B cell (primary cell): Measurements from ENCODE around the gene ZNF672. TPM values are rescaled to one million over a fixed set of nuclear protein-coding genes. Genes with fewer than 3 reads are reported as not detected.
A peak's percentile ranks its signal among the peaks of the same experiment; 100 is the strongest.

Experiments used
- ATAC-seq: fragments of 200-7000 bp; cut with Tn5 transposase; one replicate; pipeline ENCODE4 v1.10.0; 2021; ENCODE audit warnings: low read depth, mild to moderate bottlenecking, moderate number of reproducible peaks, moderate library complexity
- CTCF ChIA-PET: fragments of 350-600 bp; sonication (Branson Sonifier 250); formaldehyde crosslinking; loops from one replicate; lab custom pipeline; 2021; ENCODE audit warnings: antibody characterized with exemption, inconsistent platforms; lab: Charles Lee
- POLR2A ChIA-PET: fragments of 350-600 bp; sonication (Branson Sonifier 250); formaldehyde crosslinking; loops from one replicate; lab custom pipeline; 2021; ENCODE audit warnings: antibody characterized with exemption; lab: Charles Lee
- DNase-seq: peaks from one replicate; pipeline ENCODE4 v3.0.0; 2013
- H2AFZ ChIP-seq: 2 replicates; pipeline ENCODE4 v1.6.1; 2012; ENCODE audit warnings: mild to moderate bottlenecking, low read depth, low read length; ENCODE audit not compliant: insufficient read depth, poor library complexity, severe bottlenecking
- H3K27ac ChIP-seq, 2 donors: 1 replicate in 1 of 2; 2 replicates in 1 of 2; pipeline ENCODE4 v1.5.1; 2012 to 2013; ENCODE audit warnings: low read length in 2 of 2, mild to moderate bottlenecking in 2 of 2, moderate library complexity in 1 of 2
- H3K27me3 ChIP-seq, 4 experiments: fragments of 200-600 bp in 1 of 4; sonication (generic) in 1 of 4; replicated peaks in 1 of 4; 1 replicate in 2 of 4; 2 replicates in 2 of 4; pipeline versions ENCODE4 v1.6.1 to v1.7.0; 2013 to 2016; ENCODE audit warnings: low read length in 3 of 4, mild to moderate bottlenecking in 2 of 4, mixed read lengths in 1 of 4, moderate library complexity in 1 of 4; ENCODE audit not compliant: insufficient read depth in 4 of 4, control insufficient read depth in 3 of 4; ENCODE audit errors: control extremely low read depth in 1 of 4
- H3K36me3 ChIP-seq, 2 experiments: replicated peaks in 1 of 2; 1 replicate in 1 of 2; 2 replicates in 1 of 2; pipeline versions ENCODE4 v1.6.1 to v1.7.1; 2013; ENCODE audit warnings: low read length in 1 of 2; ENCODE audit not compliant: insufficient read depth in 2 of 2, control insufficient read depth in 1 of 2; ENCODE audit errors: control extremely low read depth in 1 of 2, extremely low read depth in 1 of 2
- H3K4me1 ChIP-seq, 2 donors: fragments of 200-600 bp in 1 of 2; sonication (generic) in 1 of 2; 1 replicate in 1 of 2; 2 replicates in 1 of 2; pipeline versions ENCODE4 v1.5.1 to v1.6.1; 2013 to 2017; ENCODE audit warnings: low read length in 2 of 2; ENCODE audit not compliant: control insufficient read depth in 2 of 2, insufficient read depth in 2 of 2
- H3K4me2 ChIP-seq: replicated peaks from 2 replicates; pipeline ENCODE3; 2012; ENCODE audit warnings: mild to moderate bottlenecking, low read depth, low read length; ENCODE audit not compliant: poor library complexity, severe bottlenecking
- H3K4me3 ChIP-seq, 5 experiments: fragments of 200-600 bp in 1 of 5; sonication (generic) in 1 of 5; 1 replicate in 3 of 5; 2 replicates in 2 of 5; pipeline versions ENCODE4 v1.5.1 to v1.7.0; 2011 to 2016; ENCODE audit warnings: low read length in 4 of 5, mild to moderate bottlenecking in 4 of 5, low read depth in 2 of 5, control low read depth in 1 of 5, moderate library complexity in 1 of 5; ENCODE audit not compliant: insufficient read depth in 1 of 5; ENCODE audit errors: control extremely low read depth in 1 of 5, extremely low read depth in 1 of 5
- H3K79me2 ChIP-seq: fragments of 200-600 bp; sonication (generic); one replicate; pipeline ENCODE4 v1.6.0; 2016; ENCODE audit warnings: low read length; ENCODE audit not compliant: control insufficient read depth, insufficient read depth
- H3K9ac ChIP-seq: fragments of 200-600 bp; sonication (generic); 2 replicates; pipeline ENCODE4 v1.6.1; 2017; ENCODE audit warnings: mild to moderate bottlenecking, low read length, moderate library complexity
- H3K9me3 ChIP-seq, 3 donors: one replicate each; pipeline versions ENCODE4 v1.6.1 to v1.7.1; 2013; ENCODE audit warnings: low read length in 2 of 3; ENCODE audit not compliant: control insufficient read depth in 2 of 3, insufficient read depth in 1 of 3; ENCODE audit errors: control extremely low read depth in 1 of 3
- H4K20me1 ChIP-seq: 2 replicates; pipeline ENCODE4 v1.6.0; 2012; ENCODE audit warnings: mild to moderate bottlenecking, low read length; ENCODE audit not compliant: insufficient read depth, control insufficient read depth, poor library complexity, severe bottlenecking
- H3K27ac Mint-ChIP-seq: one replicate; pipeline ENCODE4 v1.8.0; 2021; ENCODE audit warnings: mixed read lengths
- H3K27me3 Mint-ChIP-seq: one replicate; pipeline ENCODE4 v1.8.0; 2021; ENCODE audit warnings: mixed read lengths
- H3K4me1 Mint-ChIP-seq: one replicate; pipeline ENCODE4 v1.8.0; 2021; ENCODE audit warnings: mixed read lengths
- H3K4me3 Mint-ChIP-seq: one replicate; pipeline ENCODE4 v1.8.0; 2021; ENCODE audit warnings: mixed read lengths
- H3K9me3 Mint-ChIP-seq: one replicate; pipeline ENCODE4 v1.8.0; 2022; ENCODE audit warnings: mixed read lengths; ENCODE audit not compliant: insufficient read depth
- CTCF ChIP-seq: fragments of 200-600 bp; IDR thresholded peaks from one replicate; pipeline ENCODE4 v1.8.0; 2022; ENCODE audit warnings: antibody characterized with exemption, mild to moderate bottlenecking
- EZH2 ChIP-seq: IDR thresholded peaks from 2 replicates; pipeline ENCODE4 v1.6.1; 2012; ENCODE audit warnings: borderline replicate concordance, low read depth, mild to moderate bottlenecking, moderate library complexity, low read length; ENCODE audit not compliant: insufficient read depth, poor library complexity, severe bottlenecking
- WGBS: methylation state at CpG from one replicate; pipeline ENCODE4 v1.1.5; 2013; ENCODE audit warnings: missing lambda C conversion rate; ENCODE audit not compliant: insufficient coverage; 5-methylcytosine and 5-hydroxymethylcytosine counted together
- intact Hi-C: fragments of 100-400 bp; cut with micrococcal nuclease; formaldehyde crosslinking; loops from one replicate; pipeline ENCODE4 v1.10.0; 2022
- polyA plus RNA-seq: library from polyadenylated mRNA; depleted of rRNA; stranded (reverse); fragments of >200 nt; gene quantifications from 2 replicates; pipeline ENCODE4 v1.2.3, GENCODE V29; 2012
- total RNA-seq, 2 donors: library from RNA; stranded (reverse); fragments of 120-200 nt in 1 of 2; gene quantifications; 1 replicate in 1 of 2; 2 replicates in 1 of 2; pipeline versions ENCODE4 v1.2.3 to v1.2.4, GENCODE V29; 2013 to 2022

ZNF672 gene
- total and polyA plus RNA-seq, 2 donors (not counting 1 experiment from before 2014, with no cell fraction given) = 46.4 to 56.3 TPM

GRCh38 chr1:248810000-248810726, 27.9 kb upstream of the ZNF672 start:
- H3K4me2 ChIP-seq = peak overlapping the region; percentile 30
- ATAC-seq = no peak
- peaks cover 33% of the 10 kb centered on the region for H3K4me1 Mint-ChIP-seq

More at GRCh38 chr1:248810000-248810726, 27.9 kb upstream of the ZNF672 start:
- no peaks in the 10 kb centered on the region for H3K9me3 Mint-ChIP-seq
- intact Hi-C loops = no loop called here
- no peaks in the 10 kb centered on the region for H3K27me3 ChIP-seq
- no peak overlapping the region for H3K9ac ChIP-seq
- POLR2A ChIA-PET = no interaction called here
- TF ChIP-seq EZH2 = no peak
- no peak for TF ChIP-seq CTCF
- peaks cover 11% of the 10 kb centered on the region for H3K79me2 ChIP-seq
- CTCF ChIA-PET = interaction anchor here (1.0 to 7.6 kb wide), 3 partner anchors 23 to 187 kb away, joined by 3 to 274 read pairs (median 7); partner anchors contain the start of gene OR14I1
- H3K4me1 ChIP-seq = peaks cover 31 to 33% of the 10 kb centered on the region in 2 donors
- H3K9me3 ChIP-seq = peaks cover 0 to 14% (median 6%) of the 10 kb centered on the region in 3 donors
- H3K27me3 Mint-ChIP-seq = no peaks in the 10 kb centered on the region
- no peak overlapping the region for H3K27ac ChIP-seq
- no peak overlapping the region for H3K4me3 Mint-ChIP-seq
- peak; percentile 3 for DNase-seq
- H3K27ac Mint-ChIP-seq = peak overlapping the region; percentile 47
- H3K4me3 ChIP-seq = no peak overlapping the region
- peaks cover 2 to 40% of the 10 kb centered on the region in 2 experiments for H3K36me3 ChIP-seq
- 72% methylated on average over 8 of the region's 10 CpGs for WGBS
- H4K20me1 ChIP-seq = no peaks in the 10 kb centered on the region
- no peak overlapping the region for H2AFZ ChIP-seq
